ENCODE results near the gene CDH1. TPM values are rescaled to one million over a fixed set of nuclear protein-coding genes. Genes with fewer than 3 reads are reported as not detected.

CDH1 gene
- polyA plus RNA-seq, 1 experiment: 0.06 TPM

DNA sequence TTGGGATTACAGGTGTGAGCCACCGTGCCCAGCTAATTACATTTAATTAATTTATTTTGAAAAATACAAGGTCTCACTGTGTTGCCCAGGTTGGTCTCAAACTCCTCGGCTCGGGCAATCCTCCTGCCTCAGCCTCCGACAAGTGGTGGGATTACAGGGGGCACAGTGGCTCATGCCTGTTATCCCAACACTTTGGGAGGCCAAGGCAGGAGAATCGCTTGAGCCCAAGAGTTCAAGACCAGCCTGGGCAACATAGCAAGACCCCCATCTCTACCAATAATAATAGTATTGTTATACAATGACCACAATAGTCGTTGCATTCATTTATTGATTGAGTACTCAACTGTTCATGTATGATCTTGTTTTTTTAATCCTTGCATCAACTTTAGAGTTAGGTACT lies 22.0 kb downstream of the CDH1 start:
- Histone ChIP-seq H3K4me3 (ENCODE audit: low read depth, low read length) (no peak overlapping the region), H3K27ac (ENCODE audit: low read depth, low read length) (no peak overlapping the region), H3K9me3 (ENCODE audit: control insufficient read depth, insufficient read depth, low read length) (no peaks in the 10 kb centered on the region), H3K27me3 (ENCODE audit: control insufficient read depth, insufficient read depth, low read length) (peaks cover 7% of the 10 kb centered on the region)
- no peak for TF ChIP-seq CTCF (IDR thresholded peaks at IDR 0.05; ENCODE audit: low read depth, low read length)
- CTCF ChIA-PET: no interaction called here
- DNase-seq (ENCODE audit: low read depth, low spot score): no peak
- POLR2A ChIA-PET: no interaction called here

- POLR2A ChIA-PET: no interaction called here
- TF ChIP-seq CTCF (IDR thresholded peaks at IDR 0.05; ENCODE audit: low read depth, low read length): no peak
- H3K27me3 ChIP-seq (ENCODE audit: control insufficient read depth, insufficient read depth, low read length): peaks cover 7% of the 10 kb centered on the region
- no peak for DNase-seq (ENCODE audit: low read depth, low spot score)
- no peak overlapping the region for H3K4me3 ChIP-seq (ENCODE audit: low read depth, low read length)
- H3K9me3 ChIP-seq (ENCODE audit: control insufficient read depth, insufficient read depth, low read length): no peaks in the 10 kb centered on the region
- no peak overlapping the region for H3K27ac ChIP-seq (ENCODE audit: low read depth, low read length)
- CTCF ChIA-PET: no interaction called here
Measured at GRCh38 chr16:68760671-68761275, 23.7 kb downstream of the CDH1 start.

GRCh38 chr16:68762996-68763756 lies 26.1 kb downstream of the CDH1 start:
- Histone ChIP-seq H3K27me3 (ENCODE audit: control insufficient read depth, insufficient read depth, low read length) (peaks cover 7% of the 10 kb centered on the region), H3K4me3 (ENCODE audit: low read depth, low read length) (no peak overlapping the region), H3K27ac (ENCODE audit: low read depth, low read length) (no peak overlapping the region), H3K9me3 (ENCODE audit: control insufficient read depth, insufficient read depth, low read length) (no peaks in the 10 kb centered on the region)
- no peak for DNase-seq (ENCODE audit: low read depth, low spot score)
- ChIA-PET CTCF (interaction anchor here (0.7 kb wide), 1 partner anchor 680 kb away, joined by 7 read pairs; no protein-coding TSS in a partner anchor), POLR2A (no interaction called here)
- TF ChIP-seq CTCF (IDR thresholded peaks at IDR 0.05; ENCODE audit: low read depth, low read length): no peak

- ChIA-PET POLR2A (no interaction called here), CTCF (no interaction called here)
Measured at GRCh38 chr16:68764862-68765261, 27.8 kb downstream of the CDH1 start.

More at GRCh38 chr16:68764862-68765261, 27.8 kb downstream of the CDH1 start:
- Histone ChIP-seq H3K9me3 (ENCODE audit: control insufficient read depth, insufficient read depth, low read length) (no peaks in the 10 kb centered on the region), H3K27me3 (ENCODE audit: control insufficient read depth, insufficient read depth, low read length) (peaks cover 5% of the 10 kb centered on the region), H3K27ac (ENCODE audit: low read depth, low read length) (no peak overlapping the region), H3K4me3 (ENCODE audit: low read depth, low read length) (no peak overlapping the region)
- no peak for TF ChIP-seq CTCF (IDR thresholded peaks at IDR 0.05; ENCODE audit: low read depth, low read length)
- no peak for DNase-seq (ENCODE audit: low read depth, low spot score)
